LNCAP (cell line): Measurements from ENCODE around the gene CTSH.

Experiments used
- TF ChIP-seq, protein P1 (sequence below): fragments of 450-650 bp; IDR thresholded peaks from 2 replicates; pipeline ENCODE4 v1.5.1; 2017; ENCODE audit warnings: mild to moderate bottlenecking

Gene CTSH

DNA sequence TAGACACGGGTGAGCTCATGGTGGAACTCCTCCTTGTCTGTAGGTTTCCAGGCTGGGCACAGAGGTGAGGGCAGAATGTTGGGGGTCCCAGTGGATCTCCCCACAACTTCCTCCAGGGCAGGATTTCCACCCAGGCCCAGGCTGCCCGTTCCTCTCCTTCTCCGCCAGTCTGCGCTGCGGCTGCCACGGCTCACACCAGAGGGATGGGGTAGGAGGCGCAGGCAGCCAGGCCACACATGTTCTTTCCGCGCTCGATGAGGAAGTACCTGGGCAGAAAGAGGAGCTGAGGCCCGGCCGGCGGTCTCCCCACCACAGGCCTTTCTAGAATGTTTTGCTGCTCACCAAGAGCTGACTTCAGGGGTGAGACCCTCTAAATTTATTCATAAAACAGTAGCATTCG is 22.9 kb downstream of the CTSH start:
- TF ChIP-seq, protein P1, sequence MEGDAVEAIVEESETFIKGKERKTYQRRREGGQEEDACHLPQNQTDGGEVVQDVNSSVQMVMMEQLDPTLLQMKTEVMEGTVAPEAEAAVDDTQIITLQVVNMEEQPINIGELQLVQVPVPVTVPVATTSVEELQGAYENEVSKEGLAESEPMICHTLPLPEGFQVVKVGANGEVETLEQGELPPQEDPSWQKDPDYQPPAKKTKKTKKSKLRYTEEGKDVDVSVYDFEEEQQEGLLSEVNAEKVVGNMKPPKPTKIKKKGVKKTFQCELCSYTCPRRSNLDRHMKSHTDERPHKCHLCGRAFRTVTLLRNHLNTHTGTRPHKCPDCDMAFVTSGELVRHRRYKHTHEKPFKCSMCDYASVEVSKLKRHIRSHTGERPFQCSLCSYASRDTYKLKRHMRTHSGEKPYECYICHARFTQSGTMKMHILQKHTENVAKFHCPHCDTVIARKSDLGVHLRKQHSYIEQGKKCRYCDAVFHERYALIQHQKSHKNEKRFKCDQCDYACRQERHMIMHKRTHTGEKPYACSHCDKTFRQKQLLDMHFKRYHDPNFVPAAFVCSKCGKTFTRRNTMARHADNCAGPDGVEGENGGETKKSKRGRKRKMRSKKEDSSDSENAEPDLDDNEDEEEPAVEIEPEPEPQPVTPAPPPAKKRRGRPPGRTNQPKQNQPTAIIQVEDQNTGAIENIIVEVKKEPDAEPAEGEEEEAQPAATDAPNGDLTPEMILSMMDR = no peak

GRCh38 chr15:78921517-78921916 is 23.3 kb downstream of the CTSH start:
- TF ChIP-seq, protein P1 = no peak

GRCh38 chr15:78917888-78918287 is 27.0 kb downstream of the CTSH start:
- TF ChIP-seq, protein P1 = no peak

- TF ChIP-seq, protein P1 = no peak
These were observed 28.8 kb downstream of the CTSH start for GRCh38 chr15:78916088-78916487.

DNA sequence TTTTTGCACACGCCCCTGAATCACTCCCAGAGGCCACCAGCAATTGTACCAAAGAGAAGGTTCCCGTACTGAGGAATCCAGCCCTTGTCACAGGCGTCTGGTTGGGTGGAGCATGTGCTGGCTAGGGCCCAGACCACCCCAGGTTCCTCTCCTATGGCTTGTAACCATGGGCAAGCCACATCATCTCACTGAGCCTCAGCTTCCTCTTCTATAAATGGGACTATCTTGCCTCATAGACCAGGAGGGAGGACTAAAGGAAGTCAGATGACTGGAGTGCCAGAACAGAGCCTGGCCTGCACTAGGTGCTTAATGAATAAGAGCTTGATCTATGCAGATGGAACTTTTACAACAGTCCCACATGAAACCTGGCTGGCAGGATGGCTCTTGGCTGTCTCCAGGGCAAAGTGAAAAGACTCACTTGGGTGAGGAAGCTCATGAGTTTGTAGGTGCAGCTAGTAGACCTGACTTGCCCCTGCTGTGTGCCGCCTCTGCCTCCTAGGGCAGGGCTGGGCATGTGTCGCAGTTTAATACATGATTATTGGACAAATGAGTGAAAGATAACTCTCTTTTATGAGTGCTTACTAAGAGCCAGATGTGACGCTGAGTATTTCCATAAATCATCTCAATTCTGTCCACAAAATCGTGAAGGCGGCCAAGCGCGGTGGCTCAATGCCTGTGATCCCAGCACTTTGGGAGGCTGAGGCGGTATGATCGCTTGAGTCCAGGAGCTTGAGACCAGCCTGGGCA is 29.3 kb downstream of the CTSH start:
- TF ChIP-seq, protein P1 = no peak

GRCh38 chr15:78914027-78914764 is 30.6 kb downstream of the CTSH start:
- TF ChIP-seq, protein P1 = peak; percentile 46

DNA sequence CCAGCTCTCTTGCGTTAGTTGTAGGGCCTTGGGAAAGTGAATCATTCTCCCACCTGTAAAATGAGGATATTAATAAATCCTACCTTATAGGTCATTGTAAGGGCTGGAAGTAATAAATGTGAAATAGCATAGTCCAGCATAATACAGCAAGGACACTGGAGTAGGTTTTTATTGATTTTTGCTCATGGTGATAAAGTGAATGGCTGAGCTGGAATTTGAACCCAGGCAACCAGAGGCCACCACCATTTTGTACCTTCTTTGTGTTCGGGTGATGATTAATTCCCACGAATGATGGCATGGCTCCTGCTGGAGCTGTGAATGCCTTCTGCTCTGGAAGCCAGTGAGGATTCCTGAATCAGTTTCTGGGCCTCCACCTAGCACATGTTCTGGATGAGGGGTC is 31.8 kb downstream of the CTSH start:
- TF ChIP-seq, protein P1 = no peak
